ENCODE results near the gene ECM2.

- TF ChIP-seq CTCF (IDR thresholded peaks at IDR 0.05), result no peak
- no peak for TF ChIP-seq POLR2A (IDR thresholded peaks at IDR 0.05)
Measured at GRCh38 chr9:92513349-92513748, 22.4 kb downstream of the ECM2 start.

Measured in adrenal gland (tissue), 5 donors.